Measurements from ENCODE around the gene DOK5. TPM values are rescaled to one million over a fixed set of nuclear protein-coding genes. Genes with fewer than 3 reads are reported as not detected.

Gene DOK5
- total RNA-seq, 1 donor from 2014 or later: 2.9 TPM

GRCh38 chr20:54640800-54641199 is 165.4 kb downstream of the DOK5 start:
- H3K36me3 Mint-ChIP-seq (ENCODE audit: low read depth): no peaks in the 10 kb centered on the region
- H3K27ac Mint-ChIP-seq: no peak overlapping the region
- H3K4me3 Mint-ChIP-seq (ENCODE audit: low read depth): no peak overlapping the region
- no peaks in the 10 kb centered on the region for H3K9me3 Mint-ChIP-seq
- no peaks in the 10 kb centered on the region for H3K4me1 Mint-ChIP-seq (ENCODE audit: low read depth)
- intact Hi-C loops (cut with micrococcal nuclease): no loop called here
- no peak for DNase-seq (ENCODE audit: low spot score)
- H3K27me3 Mint-ChIP-seq (ENCODE audit: low read depth): no peaks in the 10 kb centered on the region

GRCh38 chr20:54642864-54643667 is 167.7 kb downstream of the DOK5 start:
- H3K9me3 Mint-ChIP-seq: no peaks in the 10 kb centered on the region
- intact Hi-C loops (cut with micrococcal nuclease): no loop called here
- DNase-seq (ENCODE audit: low spot score): no peak
- no peak overlapping the region for H3K27ac Mint-ChIP-seq
- H3K36me3 Mint-ChIP-seq (ENCODE audit: low read depth): no peaks in the 10 kb centered on the region
- H3K4me3 Mint-ChIP-seq (ENCODE audit: low read depth): no peak overlapping the region
- no peaks in the 10 kb centered on the region for H3K27me3 Mint-ChIP-seq (ENCODE audit: low read depth)
- H3K4me1 Mint-ChIP-seq (ENCODE audit: low read depth): no peaks in the 10 kb centered on the region

GRCh38 chr20:54643761-54644160 is 168.4 kb downstream of the DOK5 start:
- DNase-seq (ENCODE audit: low spot score): no peak
- intact Hi-C loops (cut with micrococcal nuclease): no loop called here
- H3K4me3 Mint-ChIP-seq (ENCODE audit: low read depth): no peak overlapping the region
- H3K9me3 Mint-ChIP-seq: no peaks in the 10 kb centered on the region
- H3K27me3 Mint-ChIP-seq (ENCODE audit: low read depth): no peaks in the 10 kb centered on the region
- H3K27ac Mint-ChIP-seq: no peak overlapping the region
- no peaks in the 10 kb centered on the region for H3K36me3 Mint-ChIP-seq (ENCODE audit: low read depth)
- H3K4me1 Mint-ChIP-seq (ENCODE audit: low read depth): no peaks in the 10 kb centered on the region

- H3K27me3 Mint-ChIP-seq (ENCODE audit: low read depth): no peaks in the 10 kb centered on the region
- H3K36me3 Mint-ChIP-seq (ENCODE audit: low read depth): no peaks in the 10 kb centered on the region
- DNase-seq (ENCODE audit: low spot score): no peak
- no peaks in the 10 kb centered on the region for H3K4me1 Mint-ChIP-seq (ENCODE audit: low read depth)
- H3K9me3 Mint-ChIP-seq: no peaks in the 10 kb centered on the region
- H3K27ac Mint-ChIP-seq: no peak overlapping the region
- intact Hi-C loops (cut with micrococcal nuclease): loop anchor here (5.0 kb wide), 1 partner anchor 438 kb away; the partner anchor contains the start of gene PFDN4
- no peak overlapping the region for H3K4me3 Mint-ChIP-seq (ENCODE audit: low read depth)
Measured at GRCh38 chr20:54645445-54646155, 170.2 kb downstream of the DOK5 start.

- H3K36me3 Mint-ChIP-seq (ENCODE audit: low read depth): no peaks in the 10 kb centered on the region
- no peak overlapping the region for H3K27ac Mint-ChIP-seq
- H3K27me3 Mint-ChIP-seq (ENCODE audit: low read depth): peaks cover 1% of the 10 kb centered on the region
- DNase-seq (ENCODE audit: low spot score): no peak
- H3K9me3 Mint-ChIP-seq: no peaks in the 10 kb centered on the region
- no peaks in the 10 kb centered on the region for H3K4me1 Mint-ChIP-seq (ENCODE audit: low read depth)
- intact Hi-C loops (cut with micrococcal nuclease): loop anchor here (5.0 kb wide), 1 partner anchor 439 kb away; the partner anchor contains the start of gene PFDN4
- H3K4me3 Mint-ChIP-seq (ENCODE audit: low read depth): no peak overlapping the region
Measured at GRCh38 chr20:54646156-54646517, 170.7 kb downstream of the DOK5 start.

GRCh38 chr20:54648421-54649142 is 173.2 kb downstream of the DOK5 start:
- Mint-ChIP-seq H3K27ac (no peak overlapping the region), H3K9me3 (no peaks in the 10 kb centered on the region), H3K27me3 (ENCODE audit: low read depth) (peaks cover 2% of the 10 kb centered on the region), H3K4me3 (ENCODE audit: low read depth) (no peak overlapping the region), H3K4me1 (ENCODE audit: low read depth) (no peaks in the 10 kb centered on the region), H3K36me3 (ENCODE audit: low read depth) (no peaks in the 10 kb centered on the region)
- intact Hi-C loops (cut with micrococcal nuclease): loop anchor here (5.0 kb wide), 1 partner anchor 441 kb away; the partner anchor contains the start of gene PFDN4
- DNase-seq (ENCODE audit: low spot score): no peak

- DNase-seq (ENCODE audit: low spot score): peak; percentile 34
- intact Hi-C loops (cut with micrococcal nuclease): loop anchor here (5.0 kb wide), 1 partner anchor 442 kb away; the partner anchor contains the start of gene PFDN4
- H3K27ac Mint-ChIP-seq: no peak overlapping the region
- H3K36me3 Mint-ChIP-seq (ENCODE audit: low read depth): no peaks in the 10 kb centered on the region
- no peak overlapping the region for H3K4me3 Mint-ChIP-seq (ENCODE audit: low read depth)
- H3K4me1 Mint-ChIP-seq (ENCODE audit: low read depth): no peaks in the 10 kb centered on the region
- no peaks in the 10 kb centered on the region for H3K9me3 Mint-ChIP-seq
- H3K27me3 Mint-ChIP-seq (ENCODE audit: low read depth): peaks cover 2% of the 10 kb centered on the region
Measured at GRCh38 chr20:54649511-54649962, 174.1 kb downstream of the DOK5 start.

GRCh38 chr20:54650052-54650719 is 174.8 kb downstream of the DOK5 start:
- no peaks in the 10 kb centered on the region for H3K4me1 Mint-ChIP-seq (ENCODE audit: low read depth)
- no peak for DNase-seq (ENCODE audit: low spot score)
- no peak overlapping the region for H3K4me3 Mint-ChIP-seq (ENCODE audit: low read depth)
- no peaks in the 10 kb centered on the region for H3K36me3 Mint-ChIP-seq (ENCODE audit: low read depth)
- no peaks in the 10 kb centered on the region for H3K9me3 Mint-ChIP-seq
- H3K27ac Mint-ChIP-seq: no peak overlapping the region
- H3K27me3 Mint-ChIP-seq (ENCODE audit: low read depth): peaks cover 4% of the 10 kb centered on the region
- intact Hi-C loops (cut with micrococcal nuclease): no loop called here

GRCh38 chr20:54651252-54651651 is 175.9 kb downstream of the DOK5 start:
- peaks cover 4% of the 10 kb centered on the region for H3K27me3 Mint-ChIP-seq (ENCODE audit: low read depth)
- no peaks in the 10 kb centered on the region for H3K4me1 Mint-ChIP-seq (ENCODE audit: low read depth)
- no peak overlapping the region for H3K4me3 Mint-ChIP-seq (ENCODE audit: low read depth)
- no peaks in the 10 kb centered on the region for H3K9me3 Mint-ChIP-seq
- intact Hi-C loops (cut with micrococcal nuclease): no loop called here
- no peak for DNase-seq (ENCODE audit: low spot score)
- H3K27ac Mint-ChIP-seq: no peak overlapping the region
- H3K36me3 Mint-ChIP-seq (ENCODE audit: low read depth): no peaks in the 10 kb centered on the region

GRCh38 chr20:54654450-54654849 is 179.1 kb downstream of the DOK5 start:
- intact Hi-C loops (cut with micrococcal nuclease): no loop called here
- Mint-ChIP-seq H3K27me3 (ENCODE audit: low read depth) (peaks cover 4% of the 10 kb centered on the region), H3K9me3 (no peaks in the 10 kb centered on the region)

GRCh38 chr20:54657268-54657826 is 182.0 kb downstream of the DOK5 start:
- no peak for DNase-seq (ENCODE audit: low spot score)
- peaks cover 2% of the 10 kb centered on the region for H3K27me3 Mint-ChIP-seq (ENCODE audit: low read depth)
- no peaks in the 10 kb centered on the region for H3K4me1 Mint-ChIP-seq (ENCODE audit: low read depth)
- intact Hi-C loops (cut with micrococcal nuclease): no loop called here
- no peaks in the 10 kb centered on the region for H3K36me3 Mint-ChIP-seq (ENCODE audit: low read depth)
- H3K4me3 Mint-ChIP-seq (ENCODE audit: low read depth): no peak overlapping the region
- no peak overlapping the region for H3K27ac Mint-ChIP-seq
- no peaks in the 10 kb centered on the region for H3K9me3 Mint-ChIP-seq

More at GRCh38 chr20:54654450-54654849, 179.1 kb downstream of the DOK5 start:
- Mint-ChIP-seq H3K27ac (no peak overlapping the region), H3K4me1 (ENCODE audit: low read depth) (no peaks in the 10 kb centered on the region), H3K4me3 (ENCODE audit: low read depth) (no peak overlapping the region), H3K36me3 (ENCODE audit: low read depth) (no peaks in the 10 kb centered on the region)
- no peak for DNase-seq (ENCODE audit: low spot score)

- no peak overlapping the region for H3K4me3 Mint-ChIP-seq (ENCODE audit: low read depth)
- H3K9me3 Mint-ChIP-seq: no peaks in the 10 kb centered on the region
- no peaks in the 10 kb centered on the region for H3K36me3 Mint-ChIP-seq (ENCODE audit: low read depth)
- no peaks in the 10 kb centered on the region for H3K4me1 Mint-ChIP-seq (ENCODE audit: low read depth)
- DNase-seq (ENCODE audit: low spot score): no peak
- H3K27me3 Mint-ChIP-seq (ENCODE audit: low read depth): peaks cover 2% of the 10 kb centered on the region
- intact Hi-C loops (cut with micrococcal nuclease): no loop called here
- H3K27ac Mint-ChIP-seq: no peak overlapping the region
Measured at GRCh38 chr20:54658525-54658924, 183.1 kb downstream of the DOK5 start.
